IPS DF 6.9 (cell line): ENCODE measurements around the gene HYAL2.

Experiments
- DNase-seq: peaks from one replicate; pipeline ENCODE4 v3.0.0-alpha.2; 2013; ENCODE audit warnings: low read depth, low spot score
- H3K27ac ChIP-seq: one replicate; pipeline ENCODE4 v1.5.1; 2013; ENCODE audit warnings: low read length, control low read depth
- H3K27me3 ChIP-seq: 2 replicates; pipeline ENCODE4 v1.6.1; 2013; ENCODE audit warnings: mild to moderate bottlenecking, low read length; ENCODE audit not compliant: control insufficient read depth, insufficient read depth
- H3K36me3 ChIP-seq: 2 replicates; pipeline ENCODE4 v1.6.1; 2013; ENCODE audit warnings: low read length; ENCODE audit not compliant: control insufficient read depth, insufficient read depth
- H3K4me1 ChIP-seq: 2 replicates; pipeline ENCODE4 v1.6.1; 2013; ENCODE audit warnings: low read length; ENCODE audit not compliant: control insufficient read depth, insufficient read depth
- H3K4me3 ChIP-seq: 2 replicates; pipeline ENCODE4 v1.5.1; 2013; ENCODE audit warnings: mild to moderate bottlenecking, low read length
- H3K9me3 ChIP-seq: 2 replicates; pipeline ENCODE4 v1.6.1; 2013; ENCODE audit warnings: low read length, inconsistent platforms; ENCODE audit not compliant: control insufficient read depth, insufficient read depth
- WGBS: extraction: QIAGEN DNeasy Blood & Tissue Kit; methylation state at CpG from one replicate; pipeline ENCODE4 v1.1.7; 2013; ENCODE audit warnings: mixed read lengths, missing lambda C conversion rate; ENCODE audit not compliant: insufficient read length, insufficient coverage; 5-methylcytosine and 5-hydroxymethylcytosine counted together

The HYAL2 gene

DNA sequence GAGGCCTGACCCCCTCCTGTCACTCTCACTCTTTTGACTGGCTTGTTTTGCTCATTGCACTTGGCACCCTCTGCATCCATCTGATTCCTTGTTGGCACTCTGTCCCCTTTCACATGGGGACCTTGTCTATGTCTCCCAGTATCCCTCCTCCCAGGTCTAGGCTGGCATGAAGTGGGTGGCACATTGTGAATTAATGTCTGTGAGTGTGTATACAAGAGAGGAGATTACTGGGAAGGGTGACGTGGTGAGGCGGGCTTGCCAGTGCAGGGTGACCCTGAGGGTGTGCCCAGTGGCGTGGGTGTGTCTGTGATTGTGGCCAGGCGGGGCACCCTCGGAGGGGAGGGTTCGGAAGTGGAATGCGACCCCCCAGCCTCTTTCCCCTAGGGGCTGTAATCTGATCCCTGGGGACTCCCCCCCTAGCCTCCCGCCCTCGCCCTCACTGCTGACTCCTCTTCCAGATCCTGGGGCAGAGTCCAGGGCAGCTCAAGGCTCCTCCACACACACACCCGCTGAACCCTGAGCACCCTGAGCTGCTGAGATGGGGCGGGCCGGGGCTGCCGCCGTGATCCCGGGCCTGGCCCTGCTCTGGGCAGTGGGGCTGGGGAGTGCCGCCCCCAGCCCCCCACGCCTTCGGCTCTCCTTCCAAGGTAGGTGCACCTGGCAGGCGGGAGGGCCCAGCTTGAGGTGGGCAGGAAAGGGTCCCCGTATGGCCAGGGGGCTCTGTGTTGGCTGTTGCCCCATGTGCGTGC is 53.7 kb downstream of the HYAL2 start, which contains the start of gene SEMA3B:
TSS of gene SEMA3B (plus strand) at position 445 of the 749 bp plus-strand sequence. CDS start at position 539, 94 bp downstream.
- DNase-seq = no peak
- no CpG with 5 or more reads among the region's 21 CpGs for WGBS
- Histone ChIP-seq H3K9me3 (no peaks in the 10 kb centered on the region), H3K27ac (no peak within 1 kb of the TSS), H3K36me3 (no peaks in the 10 kb centered on the region), H3K27me3 (peaks cover 3% of the 10 kb centered on the region; the same call in 1 of the 2 replicates), H3K4me1 (peaks cover 25% of the 10 kb centered on the region), H3K4me3 (no peak within 1 kb of the TSS)

DNA sequence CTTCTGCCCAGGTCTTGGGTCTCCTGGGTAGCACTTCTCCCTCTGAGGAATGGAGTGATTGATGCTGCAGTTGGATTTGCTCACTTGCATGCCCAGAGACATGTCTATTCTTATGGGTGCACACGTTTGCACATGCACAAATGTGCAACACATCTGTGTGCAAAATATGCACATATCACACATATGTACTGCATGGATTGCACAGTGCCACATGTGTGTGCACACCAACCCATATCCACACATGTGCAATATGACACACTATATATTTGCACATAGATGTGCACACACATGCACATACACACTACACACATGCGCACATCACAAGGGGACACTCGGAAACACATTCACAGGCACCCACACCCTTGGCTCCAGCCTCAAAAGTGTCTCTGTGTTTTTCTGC is 54.3 kb downstream of the HYAL2 start:
- Histone ChIP-seq H3K9me3 (no peaks in the 10 kb centered on the region), H3K4me3 (no peak overlapping the region), H3K27ac (no peak overlapping the region), H3K4me1 (peaks cover 25% of the 10 kb centered on the region), H3K27me3 (peaks cover 1% of the 10 kb centered on the region; the same call in 1 of the 2 replicates), H3K36me3 (no peaks in the 10 kb centered on the region)
- no CpG with 5 or more reads among the region's 3 CpGs for WGBS
- DNase-seq = no peak
